AG04450 (cell line): ENCODE measurements around the gene TMEM260. TPM values are rescaled to one million over a fixed set of nuclear protein-coding genes. Genes with fewer than 3 reads are reported as not detected.

Experiments
- CTCF ChIA-PET: fragments of 300-600, 350-600 bp; formaldehyde crosslinking; extraction: SDS; loops from one replicate; lab custom pipeline; 2022; ENCODE audit warnings: antibody characterized with exemption, inconsistent platforms; lab: Charles Lee
- POLR2A ChIA-PET: fragments of 350-600 bp; formaldehyde crosslinking; extraction: SDS; loops from one replicate; lab custom pipeline; 2021; ENCODE audit warnings: antibody characterized with exemption, inconsistent platforms; lab: Yijun Ruan, JAX
- DNase-seq: peaks from one replicate; pipeline ENCODE4 v3.0.0-alpha.2; 2011; ENCODE audit warnings: low read depth, low spot score
- H3K27ac ChIP-seq: one replicate; pipeline ENCODE4 v1.5.1; 2012; ENCODE audit warnings: low read depth, low read length, control low read depth
- H3K27me3 ChIP-seq: one replicate; pipeline ENCODE4 v1.6.0; 2012; ENCODE audit warnings: low read length; ENCODE audit not compliant: control insufficient read depth, insufficient read depth
- H3K4me3 ChIP-seq: 2 replicates; pipeline ENCODE4 v1.5.1; 2011; ENCODE audit warnings: mild to moderate bottlenecking, low read depth, low read length, control low read depth
- H3K9me3 ChIP-seq: 2 replicates; pipeline ENCODE4 v1.5.1; 2012; ENCODE audit warnings: low read length; ENCODE audit not compliant: control insufficient read depth, insufficient read depth
- CTCF ChIP-seq: IDR thresholded peaks from 2 replicates; pipeline ENCODE4 v1.5.1; 2011; ENCODE audit warnings: low read depth, low read length, control low read depth, inconsistent platforms
- polyA minus RNA-seq: library from RNA; depleted of rRNA, polyadenylated mRNA; stranded (reverse); fragments of >200 nt; gene quantifications from 2 replicates; pipeline ENCODE4 v1.2.3, GENCODE V29; 2011; rRNA and poly(A)+ RNA removed
- polyA plus RNA-seq: library from polyadenylated mRNA; depleted of rRNA; stranded (reverse); fragments of >200 nt; gene quantifications from 2 replicates; pipeline ENCODE4 v1.2.3, GENCODE V29; 2011; rRNA removed

The TMEM260 gene
- polyA plus RNA-seq (13.8 and 18.8 TPM in 2 replicates), polyA minus RNA-seq (25.2 and 29.5 TPM in 2 replicates)

- ChIA-PET POLR2A (interaction anchor here (0.6 to 1.0 kb wide), 3 partner anchors 18 to 811 kb away, joined by 3 to 4 read pairs (median 3); partner anchors contain the start of genes AP5M1, EXOC5 and NAA30), CTCF (interaction anchor here (0.7 to 3.1 kb wide), 10 partner anchors 9 to 715 kb away, joined by 3 to 32 read pairs (median 4); no protein-coding TSS in a partner anchor)
- TF ChIP-seq CTCF = peak; percentile 91
- peak; percentile 77 for DNase-seq
- peak within 1 kb of the TSS; percentile 71 for H3K27ac ChIP-seq
- H3K4me3 ChIP-seq = peak within 1 kb of the TSS; percentile 93
- H3K9me3 ChIP-seq = no peaks in the 10 kb centered on the region; the same call in 1 of the 2 replicates
- peaks cover 2% of the 10 kb centered on the region for H3K27me3 ChIP-seq
Measured at GRCh38 chr14:56579345-56580220, at the start of gene TMEM260. Gene TMEM260 (plus strand): TSS chr14:56579798. CDS start chr14:56579915, 117 bp downstream.

- DNase-seq = no peak
- no peak for TF ChIP-seq CTCF
- ChIA-PET CTCF (no interaction called here), POLR2A (no interaction called here)
- no peak overlapping the region for H3K27ac ChIP-seq
- peaks cover 6% of the 10 kb centered on the region for H3K27me3 ChIP-seq
- H3K9me3 ChIP-seq = no peaks in the 10 kb centered on the region
- no peak overlapping the region for H3K4me3 ChIP-seq
Measured at GRCh38 chr14:56532546-56532945, 47.1 kb upstream of the TMEM260 start.

- Histone ChIP-seq H3K27me3 (no peaks in the 10 kb centered on the region), H3K4me3 (no peak overlapping the region), H3K9me3 (no peaks in the 10 kb centered on the region), H3K27ac (no peak overlapping the region)
- ChIA-PET CTCF (interaction anchor here (0.7 kb wide), 1 partner anchor 11 kb away, joined by 6 read pairs; no protein-coding TSS in a partner anchor), POLR2A (no interaction called here)
- DNase-seq = no peak
- no peak for TF ChIP-seq CTCF
Measured at GRCh38 chr14:56534656-56535055, 44.9 kb upstream of the TMEM260 start.

- ChIA-PET CTCF (no interaction called here), POLR2A (no interaction called here)
- peaks cover 4% of the 10 kb centered on the region for H3K27me3 ChIP-seq
- no peaks in the 10 kb centered on the region for H3K9me3 ChIP-seq
- H3K27ac ChIP-seq = no peak overlapping the region
- H3K4me3 ChIP-seq = no peak overlapping the region
- TF ChIP-seq CTCF = no peak
- no peak for DNase-seq
Measured at GRCh38 chr14:56539862-56540261, 39.7 kb upstream of the TMEM260 start.

- CTCF ChIA-PET = no interaction called here
- no peak for DNase-seq
- TF ChIP-seq CTCF = no peak
- Histone ChIP-seq H3K9me3 (no peaks in the 10 kb centered on the region), H3K27me3 (peaks cover 4% of the 10 kb centered on the region), H3K27ac (no peak overlapping the region), H3K4me3 (no peak overlapping the region)
- POLR2A ChIA-PET = no interaction called here
Measured at GRCh38 chr14:56543436-56543835, 36.2 kb upstream of the TMEM260 start.
